ENCODE results near the gene FAM222A.

DNA sequence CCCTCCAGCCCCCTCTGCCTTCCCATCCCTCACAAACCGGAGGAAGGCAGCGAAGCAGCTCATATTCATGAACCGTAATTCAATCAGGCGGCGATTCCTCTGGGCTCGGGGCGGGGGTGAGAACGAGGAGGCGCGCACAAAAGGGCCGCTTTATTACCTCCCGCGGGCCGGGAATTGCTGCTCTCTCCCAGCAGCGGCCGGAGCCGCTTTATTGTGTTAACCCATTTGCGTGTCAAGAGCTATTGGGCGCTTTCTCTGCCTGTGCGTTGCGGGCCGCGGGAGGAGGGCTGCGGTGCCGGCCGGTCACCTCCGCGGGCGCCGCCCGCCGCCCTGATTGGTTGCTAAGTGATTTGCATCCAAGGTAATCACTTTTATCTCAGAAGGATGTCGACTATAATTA is 4.8 kb downstream of the FAM222A start:
- TF ChIP-seq, protein P1, sequence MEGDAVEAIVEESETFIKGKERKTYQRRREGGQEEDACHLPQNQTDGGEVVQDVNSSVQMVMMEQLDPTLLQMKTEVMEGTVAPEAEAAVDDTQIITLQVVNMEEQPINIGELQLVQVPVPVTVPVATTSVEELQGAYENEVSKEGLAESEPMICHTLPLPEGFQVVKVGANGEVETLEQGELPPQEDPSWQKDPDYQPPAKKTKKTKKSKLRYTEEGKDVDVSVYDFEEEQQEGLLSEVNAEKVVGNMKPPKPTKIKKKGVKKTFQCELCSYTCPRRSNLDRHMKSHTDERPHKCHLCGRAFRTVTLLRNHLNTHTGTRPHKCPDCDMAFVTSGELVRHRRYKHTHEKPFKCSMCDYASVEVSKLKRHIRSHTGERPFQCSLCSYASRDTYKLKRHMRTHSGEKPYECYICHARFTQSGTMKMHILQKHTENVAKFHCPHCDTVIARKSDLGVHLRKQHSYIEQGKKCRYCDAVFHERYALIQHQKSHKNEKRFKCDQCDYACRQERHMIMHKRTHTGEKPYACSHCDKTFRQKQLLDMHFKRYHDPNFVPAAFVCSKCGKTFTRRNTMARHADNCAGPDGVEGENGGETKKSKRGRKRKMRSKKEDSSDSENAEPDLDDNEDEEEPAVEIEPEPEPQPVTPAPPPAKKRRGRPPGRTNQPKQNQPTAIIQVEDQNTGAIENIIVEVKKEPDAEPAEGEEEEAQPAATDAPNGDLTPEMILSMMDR (IDR thresholded peaks at IDR 0.05; ENCODE audit: insufficient read depth, low read length): no peak
- TF ChIP-seq, protein P2, sequence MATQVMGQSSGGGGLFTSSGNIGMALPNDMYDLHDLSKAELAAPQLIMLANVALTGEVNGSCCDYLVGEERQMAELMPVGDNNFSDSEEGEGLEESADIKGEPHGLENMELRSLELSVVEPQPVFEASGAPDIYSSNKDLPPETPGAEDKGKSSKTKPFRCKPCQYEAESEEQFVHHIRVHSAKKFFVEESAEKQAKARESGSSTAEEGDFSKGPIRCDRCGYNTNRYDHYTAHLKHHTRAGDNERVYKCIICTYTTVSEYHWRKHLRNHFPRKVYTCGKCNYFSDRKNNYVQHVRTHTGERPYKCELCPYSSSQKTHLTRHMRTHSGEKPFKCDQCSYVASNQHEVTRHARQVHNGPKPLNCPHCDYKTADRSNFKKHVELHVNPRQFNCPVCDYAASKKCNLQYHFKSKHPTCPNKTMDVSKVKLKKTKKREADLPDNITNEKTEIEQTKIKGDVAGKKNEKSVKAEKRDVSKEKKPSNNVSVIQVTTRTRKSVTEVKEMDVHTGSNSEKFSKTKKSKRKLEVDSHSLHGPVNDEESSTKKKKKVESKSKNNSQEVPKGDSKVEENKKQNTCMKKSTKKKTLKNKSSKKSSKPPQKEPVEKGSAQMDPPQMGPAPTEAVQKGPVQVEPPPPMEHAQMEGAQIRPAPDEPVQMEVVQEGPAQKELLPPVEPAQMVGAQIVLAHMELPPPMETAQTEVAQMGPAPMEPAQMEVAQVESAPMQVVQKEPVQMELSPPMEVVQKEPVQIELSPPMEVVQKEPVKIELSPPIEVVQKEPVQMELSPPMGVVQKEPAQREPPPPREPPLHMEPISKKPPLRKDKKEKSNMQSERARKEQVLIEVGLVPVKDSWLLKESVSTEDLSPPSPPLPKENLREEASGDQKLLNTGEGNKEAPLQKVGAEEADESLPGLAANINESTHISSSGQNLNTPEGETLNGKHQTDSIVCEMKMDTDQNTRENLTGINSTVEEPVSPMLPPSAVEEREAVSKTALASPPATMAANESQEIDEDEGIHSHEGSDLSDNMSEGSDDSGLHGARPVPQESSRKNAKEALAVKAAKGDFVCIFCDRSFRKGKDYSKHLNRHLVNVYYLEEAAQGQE (IDR thresholded peaks at IDR 0.05; ENCODE audit: insufficient replicate concordance, low read depth): no peak
- TF ChIP-seq POLR2AphosphoS5 (IDR thresholded peaks at IDR 0.05; ENCODE audit: low read depth): no peak
- no peak for TF ChIP-seq GABPA (IDR thresholded peaks at IDR 0.05; ENCODE audit: low read depth)
- TF ChIP-seq SPI1 (IDR thresholded peaks at IDR 0.05; ENCODE audit: borderline replicate concordance, low read depth): no peak
